ENCODE data around the gene CNOT1. TPM values are rescaled to one million over a fixed set of nuclear protein-coding genes. Genes with fewer than 3 reads are reported as not detected.
"Not testable (repeated sequence)": the region's sequence is repeated elsewhere in the genome, so short reads cannot be mapped to it uniquely, and the experiment has no call there.

The CNOT1 gene
- polyA plus RNA-seq, 3 donors from 2014 or later: 78.1 to 89.7 (median 85.1) TPM

DNA sequence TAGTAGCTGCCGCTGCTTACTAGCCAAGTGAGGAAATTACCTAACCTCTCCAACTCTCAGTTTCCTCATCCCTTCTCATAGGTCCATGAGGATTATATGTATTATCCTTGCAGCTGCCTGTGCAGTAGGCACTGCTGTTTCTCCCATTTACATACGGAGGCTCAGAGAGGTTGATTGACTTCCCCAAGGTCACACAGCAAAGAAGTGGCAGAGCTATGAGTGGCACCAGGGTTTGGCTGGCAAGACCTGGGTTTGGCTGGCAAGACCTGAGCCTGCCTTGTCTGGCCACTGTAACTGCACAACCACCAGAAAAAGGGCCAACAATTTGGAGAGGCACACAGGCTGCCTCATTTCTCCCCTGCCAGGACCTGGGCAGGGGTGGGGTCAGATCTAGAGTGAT is 132.2 kb downstream of the CNOT1 start:
- DNase-seq: no peak
- H3K4me3 Mint-ChIP-seq: no peak overlapping the region
- peaks cover 7 to 14% (median 11%) of the 10 kb centered on the region in 3 donors for H3K27me3 Mint-ChIP-seq (ENCODE audit: low read depth in 3 of 3)
- peaks cover 0 to 7% of the 10 kb centered on the region in 2 donors for H3K4me1 Mint-ChIP-seq
- peaks cover 0 to 4% (median 0%) of the 10 kb centered on the region in 3 donors for H3K36me3 Mint-ChIP-seq
- no peaks in the 10 kb centered on the region for H3K9me3 Mint-ChIP-seq
- H3K27ac Mint-ChIP-seq: no peak overlapping the region

GRCh38 chr16:58495521-58496331 is 133.9 kb downstream of the CNOT1 start:
- Mint-ChIP-seq H3K4me1 (peaks cover 0 to 1% of the 10 kb centered on the region in 2 donors), H3K9me3 (no peaks in the 10 kb centered on the region), H3K36me3 (peaks cover 0 to 4% (median 0%) of the 10 kb centered on the region in 3 donors)

GRCh38 chr16:58494981-58495520 is 134.6 kb downstream of the CNOT1 start:
- peaks cover 6 to 8% (median 6%) of the 10 kb centered on the region in 3 donors for H3K27me3 Mint-ChIP-seq (ENCODE audit: low read depth in 3 of 3)
- H3K4me3 Mint-ChIP-seq: peak overlapping the region in 1 of 5 donors; percentile 10
- peaks cover 0 to 4% (median 0%) of the 10 kb centered on the region in 3 donors for H3K36me3 Mint-ChIP-seq
- H3K27ac Mint-ChIP-seq: no peak overlapping the region
- peaks cover 0 to 1% of the 10 kb centered on the region in 2 donors for H3K4me1 Mint-ChIP-seq
- peak in 2 of 3 donors; percentile 26 to 30 for DNase-seq
- H3K9me3 Mint-ChIP-seq: no peaks in the 10 kb centered on the region

More at GRCh38 chr16:58495521-58496331, 133.9 kb downstream of the CNOT1 start:
- Mint-ChIP-seq H3K27me3 (ENCODE audit: low read depth in 3 of 3) (peaks cover 6 to 8% (median 7%) of the 10 kb centered on the region in 3 donors), H3K4me3 (no peak overlapping the region), H3K27ac (no peak overlapping the region)
- DNase-seq: no peak

GRCh38 chr16:58493756-58494431 is 135.7 kb downstream of the CNOT1 start:
- Mint-ChIP-seq H3K4me1 (peaks cover 0 to 1% of the 10 kb centered on the region in 2 donors), H3K36me3 (peaks cover 0 to 4% (median 0%) of the 10 kb centered on the region in 3 donors), H3K27me3 (ENCODE audit: low read depth in 3 of 3) (peaks cover 6 to 7% (median 6%) of the 10 kb centered on the region in 3 donors), H3K9me3 (no peaks in the 10 kb centered on the region), H3K4me3 (no peak overlapping the region), H3K27ac (no peak overlapping the region)
- no peak for DNase-seq

- peaks cover 3 to 10% (median 5%) of the 10 kb centered on the region in 3 donors for H3K27me3 Mint-ChIP-seq (ENCODE audit: low read depth in 3 of 3)
- no peak for DNase-seq
- H3K9me3 Mint-ChIP-seq: no peaks in the 10 kb centered on the region
- no peak overlapping the region for H3K4me3 Mint-ChIP-seq
- peaks cover 0 to 4% (median 0%) of the 10 kb centered on the region in 3 donors for H3K36me3 Mint-ChIP-seq
- H3K27ac Mint-ChIP-seq: no peak overlapping the region
- peaks cover 0 to 1% of the 10 kb centered on the region in 2 donors for H3K4me1 Mint-ChIP-seq
These were observed 136.9 kb downstream of the CNOT1 start for GRCh38 chr16:58492735-58493134.

DNA sequence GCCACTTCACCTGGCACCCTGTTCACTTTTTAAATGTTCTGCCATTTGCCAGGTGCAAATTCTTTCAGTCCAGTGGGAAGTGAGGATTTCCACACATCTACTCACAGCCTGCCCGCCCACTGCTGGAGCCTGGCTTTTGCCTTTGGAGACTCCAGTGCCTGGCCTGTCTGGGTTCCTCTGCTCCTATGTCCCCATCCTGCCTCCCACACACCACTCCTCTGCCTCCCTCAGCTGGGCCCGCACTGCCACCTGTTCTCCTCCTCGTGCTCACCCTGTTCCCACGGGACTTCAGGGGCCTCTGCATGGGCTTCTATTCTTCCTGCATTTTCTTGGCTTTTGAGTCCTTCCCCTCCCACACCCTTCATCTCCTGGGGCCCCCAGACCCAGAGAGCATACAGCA is 137.6 kb downstream of the CNOT1 start:
- Mint-ChIP-seq H3K27ac (no peak overlapping the region), H3K4me3 (no peak overlapping the region), H3K27me3 (ENCODE audit: low read depth in 3 of 3) (peaks cover 2 to 12% (median 3%) of the 10 kb centered on the region in 3 donors), H3K36me3 (peaks cover 0 to 4% (median 0%) of the 10 kb centered on the region in 3 donors), H3K4me1 (peaks cover 0 to 1% of the 10 kb centered on the region in 2 donors), H3K9me3 (no peaks in the 10 kb centered on the region)
- DNase-seq: no peak

DNA sequence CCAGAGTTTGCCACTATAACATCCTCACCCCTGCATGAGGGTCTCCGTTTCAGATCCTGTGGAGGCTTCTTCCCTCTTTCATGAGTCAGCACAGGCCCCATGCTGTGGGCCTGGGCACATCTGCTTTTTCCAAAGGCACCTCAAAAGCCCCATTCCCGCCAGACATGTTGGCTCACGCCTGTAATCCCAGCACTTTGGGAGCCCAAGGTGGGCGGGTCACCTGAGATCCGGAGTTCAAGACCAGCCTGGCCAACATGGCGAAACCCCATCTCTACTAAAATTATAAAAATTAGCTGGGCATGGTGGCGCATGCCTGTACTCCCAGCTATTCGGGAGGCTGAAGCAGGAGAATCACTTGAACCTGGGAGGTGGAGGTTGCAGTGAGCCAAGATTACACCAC is 139.1 kb downstream of the CNOT1 start:
- not testable (repeated sequence) for H3K4me1 Mint-ChIP-seq, H3K9me3 Mint-ChIP-seq, H3K36me3 Mint-ChIP-seq, H3K4me3 Mint-ChIP-seq, H3K27ac Mint-ChIP-seq, DNase-seq
- peaks cover 2 to 12% (median 3%) of the 10 kb centered on the region in 3 donors for H3K27me3 Mint-ChIP-seq (ENCODE audit: low read depth in 3 of 3)

DNA sequence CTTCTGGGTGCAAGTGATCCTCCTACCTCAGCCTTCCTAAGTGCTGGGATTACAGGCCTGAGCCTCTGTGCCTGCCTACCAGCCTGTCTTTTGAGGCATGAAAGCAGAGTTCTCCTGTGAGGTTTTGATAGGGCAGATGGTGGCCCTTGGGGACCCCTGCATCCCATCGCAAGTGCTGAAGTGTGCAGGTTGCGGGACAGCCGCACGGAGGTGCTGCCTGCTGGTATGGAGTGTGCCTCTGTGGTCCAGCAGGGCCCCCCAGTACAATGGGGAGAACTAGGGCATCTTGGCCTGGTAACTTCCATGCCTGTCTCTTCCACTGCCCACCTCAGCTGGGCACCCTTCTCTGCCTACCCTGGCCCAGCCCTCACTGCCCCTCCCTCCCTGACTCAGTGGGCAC is 139.6 kb downstream of the CNOT1 start:
- H3K4me1 Mint-ChIP-seq: no peaks in the 10 kb centered on the region
- no peaks in the 10 kb centered on the region for H3K9me3 Mint-ChIP-seq
- H3K27ac Mint-ChIP-seq: no peak overlapping the region
- no peak for DNase-seq
- peaks cover 0 to 4% (median 0%) of the 10 kb centered on the region in 3 donors for H3K36me3 Mint-ChIP-seq
- no peak overlapping the region for H3K4me3 Mint-ChIP-seq
- H3K27me3 Mint-ChIP-seq (ENCODE audit: low read depth in 3 of 3): peaks cover 1 to 10% (median 2%) of the 10 kb centered on the region in 3 donors

DNA sequence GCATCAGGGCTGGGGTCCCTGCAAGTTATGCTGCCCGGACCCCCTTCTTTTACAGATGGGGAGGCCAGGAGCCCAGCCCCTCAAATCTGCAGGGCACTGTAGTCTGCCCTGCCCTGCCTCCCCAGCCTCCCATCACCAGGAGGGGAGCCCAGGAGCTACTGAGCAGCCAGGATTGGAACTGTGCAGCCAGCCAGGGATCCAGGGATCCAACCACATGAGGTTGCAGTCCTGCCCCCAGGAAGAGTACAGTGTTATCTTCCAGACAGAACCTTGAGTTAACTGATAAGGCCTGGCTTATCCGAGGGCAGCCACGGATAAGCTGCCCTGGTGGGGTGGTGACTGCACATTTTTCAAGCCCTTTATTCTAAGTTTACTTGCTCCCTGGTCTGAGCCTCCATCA is 141.1 kb downstream of the CNOT1 start:
- Mint-ChIP-seq H3K36me3 (peaks cover 0 to 4% (median 0%) of the 10 kb centered on the region in 3 donors), H3K9me3 (no peaks in the 10 kb centered on the region), H3K27ac (no peak overlapping the region), H3K4me1 (no peaks in the 10 kb centered on the region), H3K27me3 (ENCODE audit: low read depth in 3 of 3) (peaks cover 1 to 10% (median 2%) of the 10 kb centered on the region in 3 donors), H3K4me3 (no peak overlapping the region)
- DNase-seq: no peak

DNA sequence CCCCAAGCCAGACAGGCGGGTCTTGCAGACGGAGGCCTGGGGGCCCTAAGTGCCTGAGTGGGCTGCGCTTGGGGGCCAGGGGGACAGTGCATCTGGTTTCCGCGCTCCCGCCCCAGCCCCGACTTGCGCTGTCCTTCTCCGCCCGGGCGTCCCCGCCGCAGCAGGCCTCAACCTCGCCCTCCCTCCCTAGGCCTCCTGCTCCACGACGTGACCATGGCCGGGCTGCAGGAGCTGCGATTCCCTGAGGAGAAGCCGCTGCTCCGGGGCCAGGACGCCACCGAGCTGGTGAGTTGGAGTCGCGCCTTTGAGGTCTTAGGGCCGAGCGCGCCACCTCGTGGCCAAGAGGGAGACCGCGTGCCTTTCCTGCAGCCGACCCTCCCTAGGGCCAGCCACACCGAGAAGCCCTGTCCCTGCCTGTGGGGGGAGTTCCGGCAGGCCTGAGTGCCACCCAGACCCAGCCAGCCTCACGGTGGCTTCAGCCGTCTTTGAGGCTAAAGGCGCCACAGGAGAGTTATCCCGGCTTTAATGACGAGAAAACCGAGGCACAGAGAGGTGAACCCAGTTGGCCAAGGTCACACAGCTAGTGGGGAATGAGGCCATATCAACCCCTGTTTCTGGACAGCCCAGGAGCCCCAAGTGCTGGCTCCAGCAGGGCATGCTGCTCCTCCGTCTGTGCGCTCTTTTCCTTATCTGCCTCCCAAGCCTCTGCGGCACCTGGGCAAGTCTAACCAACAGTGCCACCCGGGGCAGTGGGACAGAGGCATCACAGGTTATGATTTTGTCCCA is 141.9 kb downstream of the CNOT1 start:
- no peaks in the 10 kb centered on the region for H3K36me3 Mint-ChIP-seq
- no peaks in the 10 kb centered on the region for H3K4me1 Mint-ChIP-seq
- H3K4me3 Mint-ChIP-seq: peak overlapping the region in 2 of 5 donors; percentile 13 to 29

GRCh38 chr16:58485184-58485887 is 144.3 kb downstream of the CNOT1 start:
- no peak overlapping the region for H3K4me3 Mint-ChIP-seq
- no peak for DNase-seq
- H3K36me3 Mint-ChIP-seq: no peaks in the 10 kb centered on the region
- no peaks in the 10 kb centered on the region for H3K9me3 Mint-ChIP-seq
- H3K4me1 Mint-ChIP-seq: no peaks in the 10 kb centered on the region
- H3K27ac Mint-ChIP-seq: no peak overlapping the region
- H3K27me3 Mint-ChIP-seq (ENCODE audit: low read depth in 3 of 3): peaks cover 0 to 6% (median 0%) of the 10 kb centered on the region in 3 donors

More for the DNA sequence above, 141.9 kb downstream of the CNOT1 start:
- peaks cover 1 to 6% (median 2%) of the 10 kb centered on the region in 3 donors for H3K27me3 Mint-ChIP-seq (ENCODE audit: low read depth in 3 of 3)
- no peak overlapping the region for H3K27ac Mint-ChIP-seq
- peak; percentile 67 to 72 (median 70) for DNase-seq
- H3K9me3 Mint-ChIP-seq: no peaks in the 10 kb centered on the region

- no peaks in the 10 kb centered on the region for H3K4me1 Mint-ChIP-seq
- H3K9me3 Mint-ChIP-seq: no peaks in the 10 kb centered on the region
- H3K27ac Mint-ChIP-seq: no peak overlapping the region
- no peak for DNase-seq
- no peaks in the 10 kb centered on the region for H3K36me3 Mint-ChIP-seq
- H3K4me3 Mint-ChIP-seq: no peak overlapping the region
- peaks cover 0 to 3% (median 0%) of the 10 kb centered on the region in 3 donors for H3K27me3 Mint-ChIP-seq (ENCODE audit: low read depth in 3 of 3)
These were observed 147.7 kb downstream of the CNOT1 start for GRCh38 chr16:58481931-58482330.

Measured in immature natural killer cell (primary cell).